Activated CD4-positive, alpha-beta memory T cell treated with anti-CD3 and anti-CD28 coated beads, Interleukin-2, amount 10 ng/mL, durations not matched to agents 7 days and 5 days (primary cell): Measurements from ENCODE around the gene RNF19B. TPM values are rescaled to one million over a fixed set of nuclear protein-coding genes. Genes with fewer than 3 reads are reported as not detected.
"Not testable (repeated sequence)": the region's sequence is repeated elsewhere in the genome, so short reads cannot be mapped to it uniquely, and the experiment has no call there.

Experiments used
- CTCF ChIA-PET: fragments of 350-600 bp; sonication (Branson Sonifier 250); formaldehyde crosslinking; loops from one replicate; lab custom pipeline; 2021; ENCODE audit warnings: antibody characterized with exemption, inconsistent platforms; lab: Charles Lee
- POLR2A ChIA-PET: fragments of 350-600 bp; sonication (Branson Sonifier 250); formaldehyde crosslinking; loops from one replicate; lab custom pipeline; 2021; ENCODE audit warnings: antibody characterized with exemption; lab: Charles Lee
- DNase-seq: peaks from one replicate; pipeline ENCODE4 v3.0.0-alpha.2; 2020
- H3K27ac Mint-ChIP-seq: one replicate; pipeline ENCODE4 v1.8.0; 2021; ENCODE audit warnings: mild to moderate bottlenecking, mixed read lengths
- H3K27me3 Mint-ChIP-seq: one replicate; pipeline ENCODE4 v1.8.0; 2021; ENCODE audit warnings: mixed read lengths
- H3K36me3 Mint-ChIP-seq: one replicate; pipeline ENCODE4 v1.8.0; 2021; ENCODE audit warnings: low read depth, mixed read lengths
- H3K4me1 Mint-ChIP-seq: one replicate; pipeline ENCODE4 v1.8.0; 2021; ENCODE audit warnings: mixed read lengths
- H3K4me3 Mint-ChIP-seq: one replicate; pipeline ENCODE4 v1.8.0; 2021; ENCODE audit warnings: mild to moderate bottlenecking, mixed read lengths
- H3K9me3 Mint-ChIP-seq: one replicate; pipeline ENCODE4 v1.8.0; 2021; ENCODE audit warnings: mixed read lengths
- total RNA-seq, 2 experiments: library from RNA; stranded (reverse); gene quantifications; one replicate each; pipeline ENCODE4 v1.2.3, GENCODE V29; 2021

The RNF19B gene
- total RNA-seq, 2 experiments from 2014 or later = 42.9 to 46.9 TPM

DNA sequence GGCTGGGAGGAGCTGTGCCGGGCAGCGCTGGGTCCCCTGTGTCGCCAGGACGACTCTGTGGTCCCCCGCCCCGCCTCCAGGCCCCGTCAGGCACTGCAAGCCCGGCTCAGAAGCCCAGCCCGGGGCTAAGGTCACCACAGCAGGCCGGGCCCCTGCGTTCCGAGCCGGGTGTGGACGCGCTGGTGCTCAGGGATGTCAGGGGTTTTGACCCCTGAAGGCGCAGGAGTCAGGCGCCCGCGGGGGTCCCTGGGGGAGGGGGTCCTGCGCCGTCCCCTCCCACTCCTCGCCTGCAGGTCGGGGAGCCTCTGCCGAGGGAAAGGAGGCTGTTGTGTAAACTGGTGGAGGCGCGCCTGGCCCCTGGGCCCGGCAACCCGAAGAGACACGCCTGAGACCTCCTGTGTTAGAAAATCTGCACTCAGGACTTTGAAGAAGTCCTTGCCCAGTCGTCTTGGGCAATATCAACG is 39.7 kb downstream of the RNF19B start:
- peaks cover 18% of the 10 kb centered on the region for H3K4me1 Mint-ChIP-seq
- ChIA-PET CTCF (interaction anchor here (0.8 to 1.1 kb wide), 3 partner anchors 82 to 132 kb away, joined by 3 to 4 read pairs (median 3); no protein-coding TSS in a partner anchor), POLR2A (no interaction called here)
- H3K9me3 Mint-ChIP-seq = no peaks in the 10 kb centered on the region
- DNase-seq = no peak
- no peak overlapping the region for H3K27ac Mint-ChIP-seq
- H3K4me3 Mint-ChIP-seq = no peak overlapping the region
- no peaks in the 10 kb centered on the region for H3K36me3 Mint-ChIP-seq
- peaks cover 56% of the 10 kb centered on the region for H3K27me3 Mint-ChIP-seq

GRCh38 chr1:32920833-32921232 is 43.8 kb downstream of the RNF19B start:
- ChIA-PET POLR2A (no interaction called here), CTCF (interaction anchor here (1.2 to 1.9 kb wide), 3 partner anchors 28 to 135 kb away, joined by 3 to 6 read pairs (median 5); no protein-coding TSS in a partner anchor)
- Mint-ChIP-seq H3K36me3 (no peaks in the 10 kb centered on the region), H3K4me1 (peaks cover 33% of the 10 kb centered on the region), H3K4me3 (no peak overlapping the region), H3K27me3 (peaks cover 51% of the 10 kb centered on the region), H3K9me3 (no peaks in the 10 kb centered on the region), H3K27ac (no peak overlapping the region)
- DNase-seq = no peak

DNA sequence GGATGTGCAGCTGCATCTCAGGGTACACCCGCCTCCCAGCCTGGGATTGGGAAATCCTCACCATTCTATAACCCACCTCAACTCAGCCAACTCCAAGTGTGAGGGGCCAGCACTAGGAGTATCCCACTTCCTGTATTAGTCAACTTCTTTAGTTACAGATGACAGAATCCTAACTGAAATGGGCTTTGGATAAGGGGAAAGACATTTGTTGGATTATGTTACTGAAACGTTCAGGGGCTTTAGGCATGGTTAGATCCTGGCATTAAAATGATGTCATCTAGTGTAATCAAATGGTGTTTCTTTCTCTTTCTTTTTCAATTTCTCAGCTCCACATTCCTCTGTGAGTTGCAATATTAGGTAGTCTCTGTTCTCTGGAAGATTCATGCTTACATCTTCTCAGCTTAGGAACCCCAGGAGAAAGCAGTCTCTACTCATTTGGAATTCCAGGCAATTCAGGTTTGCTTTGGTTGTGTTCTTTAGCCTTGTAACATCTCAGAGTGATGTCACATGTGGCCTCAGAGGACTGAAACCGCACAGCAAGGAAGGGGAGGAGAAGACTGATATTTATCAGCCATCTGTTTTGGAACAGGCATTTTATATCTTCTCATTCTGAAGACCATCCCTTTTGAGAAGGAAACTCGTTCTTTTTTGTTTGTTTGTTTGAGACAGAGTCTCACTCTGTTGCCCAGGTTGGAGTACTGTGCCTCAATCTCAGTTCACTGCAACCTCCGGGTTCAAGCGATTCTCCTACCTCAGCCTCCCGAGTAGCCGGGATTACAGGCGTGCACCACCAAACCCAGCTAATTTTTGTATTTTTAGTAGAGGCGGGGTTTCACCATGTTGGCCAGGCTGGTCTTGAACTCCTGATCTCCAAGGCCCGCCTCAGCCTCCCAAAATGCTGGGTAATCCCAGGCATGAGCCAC is 44.5 kb downstream of the RNF19B start:
- Mint-ChIP-seq H3K27me3 (peaks cover 48% of the 10 kb centered on the region), H3K9me3 (no peaks in the 10 kb centered on the region), H3K36me3 (no peaks in the 10 kb centered on the region), H3K27ac (no peak overlapping the region), H3K4me1 (peaks cover 28% of the 10 kb centered on the region), H3K4me3 (no peak overlapping the region)
- no peak for DNase-seq
- CTCF ChIA-PET = interaction anchor here (1.9 kb wide), 1 partner anchor 27 kb away, joined by 6 read pairs; no protein-coding TSS in a partner anchor
- POLR2A ChIA-PET = interaction anchor here (1.0 kb wide), 1 partner anchor 111 kb away, joined by 3 read pairs; no protein-coding TSS in a partner anchor

- H3K4me3 Mint-ChIP-seq = no peak overlapping the region
- no peak for DNase-seq
- peaks cover 22% of the 10 kb centered on the region for H3K4me1 Mint-ChIP-seq
- H3K27me3 Mint-ChIP-seq = peaks cover 41% of the 10 kb centered on the region
- POLR2A ChIA-PET = no interaction called here
- no peaks in the 10 kb centered on the region for H3K9me3 Mint-ChIP-seq
- H3K36me3 Mint-ChIP-seq = no peaks in the 10 kb centered on the region
- CTCF ChIA-PET = interaction anchor here (1.7 kb wide), 1 partner anchor 26 kb away, joined by 3 read pairs; no protein-coding TSS in a partner anchor
- H3K27ac Mint-ChIP-seq = no peak overlapping the region
Measured at GRCh38 chr1:32918179-32918578, 46.4 kb downstream of the RNF19B start.

DNA sequence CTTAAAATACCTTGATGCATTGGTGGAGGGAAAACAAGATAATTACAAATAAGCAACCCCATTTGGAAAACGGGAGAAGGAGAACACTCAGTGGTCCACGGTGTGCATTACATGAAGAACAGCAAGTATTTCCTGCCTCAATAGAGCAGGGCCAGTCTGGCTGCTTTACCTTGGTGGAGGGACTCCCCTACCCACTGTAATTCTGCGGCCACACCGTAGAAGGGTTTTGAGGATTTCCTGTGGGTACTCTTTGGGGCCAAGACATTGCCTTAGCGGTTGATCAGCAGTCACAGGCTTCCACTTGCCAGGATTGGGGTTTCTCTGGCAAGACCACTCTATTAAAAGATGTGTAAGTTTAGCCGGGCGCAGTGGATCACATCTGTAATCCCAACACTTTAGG is 47.1 kb downstream of the RNF19B start:
- Mint-ChIP-seq H3K4me1 (peaks cover 22% of the 10 kb centered on the region), H3K36me3 (no peaks in the 10 kb centered on the region), H3K9me3 (no peaks in the 10 kb centered on the region), H3K27ac (no peak overlapping the region), H3K27me3 (peaks cover 37% of the 10 kb centered on the region), H3K4me3 (no peak overlapping the region)
- ChIA-PET CTCF (interaction anchor here (1.7 kb wide), 1 partner anchor 25 kb away, joined by 3 read pairs; no protein-coding TSS in a partner anchor), POLR2A (no interaction called here)
- DNase-seq = peak; percentile 54

GRCh38 chr1:32915766-32916706 is 48.6 kb downstream of the RNF19B start:
- Mint-ChIP-seq H3K4me1 (peaks cover 22% of the 10 kb centered on the region), H3K4me3 (no peak overlapping the region), H3K27me3 (peaks cover 30% of the 10 kb centered on the region), H3K9me3 (no peaks in the 10 kb centered on the region), H3K27ac (no peak overlapping the region), H3K36me3 (no peaks in the 10 kb centered on the region)
- CTCF ChIA-PET = no interaction called here
- POLR2A ChIA-PET = no interaction called here
- DNase-seq = no peak

- H3K27me3 Mint-ChIP-seq = peaks cover 25% of the 10 kb centered on the region
- H3K27ac Mint-ChIP-seq = no peak overlapping the region
- no peaks in the 10 kb centered on the region for H3K9me3 Mint-ChIP-seq
- H3K36me3 Mint-ChIP-seq = no peaks in the 10 kb centered on the region
- no peak for DNase-seq
- ChIA-PET CTCF (interaction anchor here (0.9 kb wide), 1 partner anchor 18 kb away, joined by 3 read pairs; no protein-coding TSS in a partner anchor), POLR2A (no interaction called here)
- no peak overlapping the region for H3K4me3 Mint-ChIP-seq
- H3K4me1 Mint-ChIP-seq = no peaks in the 10 kb centered on the region
Measured at GRCh38 chr1:32910319-32910718, 54.3 kb downstream of the RNF19B start.

- Mint-ChIP-seq H3K9me3 (no peaks in the 10 kb centered on the region), H3K4me3 (no peak overlapping the region), H3K27me3 (peaks cover 32% of the 10 kb centered on the region), H3K27ac (no peak overlapping the region), H3K4me1 (no peaks in the 10 kb centered on the region), H3K36me3 (no peaks in the 10 kb centered on the region)
- DNase-seq = no peak
- CTCF ChIA-PET = interaction anchor here (1.1 to 1.8 kb wide), 3 partner anchors 14 to 43 kb away, joined by 3 to 5 read pairs (median 5); no protein-coding TSS in a partner anchor
- POLR2A ChIA-PET = no interaction called here
Measured at GRCh38 chr1:32907435-32907834, 57.2 kb downstream of the RNF19B start.

DNA sequence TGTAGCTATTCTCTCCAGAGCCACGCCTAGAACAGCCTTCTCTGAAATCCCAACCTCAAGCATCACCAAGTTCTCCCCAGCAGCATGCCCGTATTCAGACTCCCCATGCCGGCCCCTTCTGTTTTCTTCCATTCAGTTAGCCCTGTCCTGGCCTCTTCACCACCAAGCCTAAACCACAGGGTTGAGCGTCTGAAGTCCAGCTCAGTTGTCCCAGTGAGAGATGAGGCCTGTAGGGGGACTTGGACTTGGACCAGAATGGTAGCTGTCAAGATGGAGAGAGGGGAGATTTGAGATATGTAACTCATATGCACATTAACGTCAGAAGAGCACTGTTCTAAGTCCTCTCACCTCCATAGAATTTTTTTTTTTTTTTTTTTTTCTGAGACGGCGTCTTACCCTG is 58.0 kb downstream of the RNF19B start:
- Mint-ChIP-seq H3K27ac (no peak overlapping the region), H3K27me3 (peaks cover 39% of the 10 kb centered on the region), H3K4me3 (no peak overlapping the region), H3K36me3 (no peaks in the 10 kb centered on the region), H3K4me1 (peaks cover 4% of the 10 kb centered on the region), H3K9me3 (no peaks in the 10 kb centered on the region)
- CTCF ChIA-PET = interaction anchor here (1.1 to 1.3 kb wide), 2 partner anchors 13 to 43 kb away, joined by 3 to 5 read pairs; no protein-coding TSS in a partner anchor
- DNase-seq = no peak
- POLR2A ChIA-PET = no interaction called here

- H3K4me1 Mint-ChIP-seq, DNase-seq: not testable (repeated sequence)
Measured at GRCh38 chr1:32905588-32905987, 59.0 kb downstream of the RNF19B start.

GRCh38 chr1:32904797-32905196 is 59.8 kb downstream of the RNF19B start:
- H3K4me3 Mint-ChIP-seq = no peak overlapping the region
- peaks cover 45% of the 10 kb centered on the region for H3K27me3 Mint-ChIP-seq
- ChIA-PET POLR2A (no interaction called here), CTCF (no interaction called here)
- no peak for DNase-seq
- no peak overlapping the region for H3K27ac Mint-ChIP-seq
- H3K4me1 Mint-ChIP-seq = peaks cover 10% of the 10 kb centered on the region
- no peaks in the 10 kb centered on the region for H3K9me3 Mint-ChIP-seq
- no peaks in the 10 kb centered on the region for H3K36me3 Mint-ChIP-seq

More at GRCh38 chr1:32905588-32905987, 59.0 kb downstream of the RNF19B start:
- H3K9me3 Mint-ChIP-seq, H3K36me3 Mint-ChIP-seq, H3K27ac Mint-ChIP-seq, H3K4me3 Mint-ChIP-seq, CTCF ChIA-PET, POLR2A ChIA-PET: not testable (repeated sequence)
- H3K27me3 Mint-ChIP-seq = peaks cover 44% of the 10 kb centered on the region

DNA sequence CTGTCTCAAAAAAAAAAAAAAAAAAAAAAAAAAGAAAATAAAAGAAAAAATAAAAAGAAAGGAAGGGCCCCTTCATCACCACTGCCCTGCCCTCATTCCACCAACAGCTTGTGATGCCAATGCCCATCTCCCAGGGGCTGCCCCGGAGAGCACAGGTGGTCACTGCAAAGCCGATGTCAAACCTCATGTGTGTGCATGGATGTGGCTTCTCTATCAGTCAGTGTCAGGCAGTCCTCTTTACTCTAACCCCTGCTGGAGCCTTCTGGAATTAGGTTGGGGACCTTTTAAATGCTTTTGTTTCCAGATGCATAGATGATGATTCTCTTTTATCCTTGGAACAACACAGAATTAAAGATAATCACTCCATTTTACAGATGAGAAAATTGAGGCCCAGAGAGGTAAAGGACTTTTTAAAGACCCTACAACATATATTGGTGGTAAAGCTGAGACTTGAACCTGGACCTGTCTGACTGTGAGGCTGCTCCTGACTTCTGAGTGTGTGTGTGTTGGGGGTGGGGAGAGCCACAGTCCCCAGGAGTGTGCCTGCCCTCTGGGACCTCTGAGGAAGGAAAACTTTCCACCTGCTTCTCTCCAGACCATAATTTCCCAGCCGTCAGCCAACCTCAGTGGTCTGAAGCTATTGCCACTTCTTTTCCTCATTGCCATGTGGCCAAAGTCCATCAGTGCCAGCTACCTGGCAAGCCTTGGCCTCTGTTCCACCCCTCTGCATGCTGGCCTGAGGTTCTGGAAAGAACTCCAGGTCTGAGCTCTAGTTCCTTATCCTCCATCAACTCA is 60.4 kb downstream of the RNF19B start:
- POLR2A ChIA-PET = no interaction called here

More for the DNA sequence above, 60.4 kb downstream of the RNF19B start:
- H3K27ac Mint-ChIP-seq = no peak overlapping the region
- no peaks in the 10 kb centered on the region for H3K36me3 Mint-ChIP-seq
- peaks cover 10% of the 10 kb centered on the region for H3K4me1 Mint-ChIP-seq
- no peak for DNase-seq
- H3K27me3 Mint-ChIP-seq = peaks cover 47% of the 10 kb centered on the region
- H3K4me3 Mint-ChIP-seq = no peak overlapping the region
- no peaks in the 10 kb centered on the region for H3K9me3 Mint-ChIP-seq
- CTCF ChIA-PET = interaction anchor here (1.1 kb wide), 1 partner anchor 12 kb away, joined by 4 read pairs; no protein-coding TSS in a partner anchor
